HL-60 (cell line): ENCODE data around the gene PPP1R13L.

Experiments used
- DNase-seq, 2 experiments: peaks; one replicate each; pipeline ENCODE4 v3.0.0-alpha.2; 2010 to 2020; ENCODE audit warnings: low read depth in 1 of 2, low spot score in 1 of 2
- H3K27ac ChIP-seq: fragments of 250-450 bp; sonication (Bioruptor Pico); replicated peaks from 2 replicates; pipeline ENCODE4 v1.5.1; 2020; ENCODE audit warnings: mild to moderate bottlenecking, moderate library complexity
- H3K27me3 ChIP-seq: fragments of 250-450 bp; sonication (Bioruptor Pico); 2 replicates; pipeline ENCODE4 v1.5.1; 2021; ENCODE audit warnings: mild to moderate bottlenecking, moderate library complexity; ENCODE audit not compliant: insufficient read depth, poor library complexity, severe bottlenecking
- H3K4me3 ChIP-seq: replicated peaks from 2 replicates; pipeline ENCODE4 v1.5.1; 2011; ENCODE audit warnings: mild to moderate bottlenecking, control low read depth, low read length; ENCODE audit not compliant: insufficient read depth
- CTCF ChIP-seq: IDR thresholded peaks from one replicate; pipeline ENCODE4 v1.5.1; 2011; ENCODE audit warnings: low read length, control low read depth, inconsistent platforms; ENCODE audit not compliant: insufficient read depth
- GABPA ChIP-seq: IDR thresholded peaks from 2 replicates; pipeline ENCODE4 v1.6.1; 2012; ENCODE audit warnings: low read depth
- POLR2AphosphoS5 ChIP-seq: IDR thresholded peaks from 2 replicates; pipeline ENCODE4 v1.6.1; 2012; ENCODE audit warnings: low read depth
- SPI1 ChIP-seq: IDR thresholded peaks from 2 replicates; pipeline ENCODE4 v1.6.1; 2012; ENCODE audit warnings: low read depth, mild to moderate bottlenecking, borderline replicate concordance
- TF ChIP-seq, protein P1 (sequence below): IDR thresholded peaks from 2 replicates; pipeline ENCODE4 v1.6.1; 2012; ENCODE audit warnings: low read depth; ENCODE audit not compliant: insufficient replicate concordance

Gene PPP1R13L

GRCh38 chr19:45428384-45429231 is 23.7 kb upstream of the PPP1R13L start:
- Histone ChIP-seq H3K27ac (no peak overlapping the region), H3K27me3 (no peaks in the 10 kb centered on the region), H3K4me3 (peak overlapping the region; percentile 51)
- no peak for DNase-seq
- TF ChIP-seq GABPA (no peak), POLR2AphosphoS5 (no peak), CTCF (peak; percentile 3), SPI1 (no peak)
- TF ChIP-seq, protein P1, sequence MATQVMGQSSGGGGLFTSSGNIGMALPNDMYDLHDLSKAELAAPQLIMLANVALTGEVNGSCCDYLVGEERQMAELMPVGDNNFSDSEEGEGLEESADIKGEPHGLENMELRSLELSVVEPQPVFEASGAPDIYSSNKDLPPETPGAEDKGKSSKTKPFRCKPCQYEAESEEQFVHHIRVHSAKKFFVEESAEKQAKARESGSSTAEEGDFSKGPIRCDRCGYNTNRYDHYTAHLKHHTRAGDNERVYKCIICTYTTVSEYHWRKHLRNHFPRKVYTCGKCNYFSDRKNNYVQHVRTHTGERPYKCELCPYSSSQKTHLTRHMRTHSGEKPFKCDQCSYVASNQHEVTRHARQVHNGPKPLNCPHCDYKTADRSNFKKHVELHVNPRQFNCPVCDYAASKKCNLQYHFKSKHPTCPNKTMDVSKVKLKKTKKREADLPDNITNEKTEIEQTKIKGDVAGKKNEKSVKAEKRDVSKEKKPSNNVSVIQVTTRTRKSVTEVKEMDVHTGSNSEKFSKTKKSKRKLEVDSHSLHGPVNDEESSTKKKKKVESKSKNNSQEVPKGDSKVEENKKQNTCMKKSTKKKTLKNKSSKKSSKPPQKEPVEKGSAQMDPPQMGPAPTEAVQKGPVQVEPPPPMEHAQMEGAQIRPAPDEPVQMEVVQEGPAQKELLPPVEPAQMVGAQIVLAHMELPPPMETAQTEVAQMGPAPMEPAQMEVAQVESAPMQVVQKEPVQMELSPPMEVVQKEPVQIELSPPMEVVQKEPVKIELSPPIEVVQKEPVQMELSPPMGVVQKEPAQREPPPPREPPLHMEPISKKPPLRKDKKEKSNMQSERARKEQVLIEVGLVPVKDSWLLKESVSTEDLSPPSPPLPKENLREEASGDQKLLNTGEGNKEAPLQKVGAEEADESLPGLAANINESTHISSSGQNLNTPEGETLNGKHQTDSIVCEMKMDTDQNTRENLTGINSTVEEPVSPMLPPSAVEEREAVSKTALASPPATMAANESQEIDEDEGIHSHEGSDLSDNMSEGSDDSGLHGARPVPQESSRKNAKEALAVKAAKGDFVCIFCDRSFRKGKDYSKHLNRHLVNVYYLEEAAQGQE, result no peak

GRCh38 chr19:45424191-45425058 is 19.6 kb upstream of the PPP1R13L start:
- TF ChIP-seq SPI1 (peak; percentile 36; the same call in 1 of the 2 replicates), POLR2AphosphoS5 (no peak; the same call in 1 of the 2 replicates), GABPA (no peak; the same call in 1 of the 2 replicates), CTCF (no peak)
- TF ChIP-seq, protein P1, result no peak
- peak overlapping the region; percentile 86 for H3K27ac ChIP-seq
- DNase-seq, result peak; percentile 67 to 85
- H3K27me3 ChIP-seq, result no peaks in the 10 kb centered on the region
- peak overlapping the region; percentile 77 for H3K4me3 ChIP-seq

DNA sequence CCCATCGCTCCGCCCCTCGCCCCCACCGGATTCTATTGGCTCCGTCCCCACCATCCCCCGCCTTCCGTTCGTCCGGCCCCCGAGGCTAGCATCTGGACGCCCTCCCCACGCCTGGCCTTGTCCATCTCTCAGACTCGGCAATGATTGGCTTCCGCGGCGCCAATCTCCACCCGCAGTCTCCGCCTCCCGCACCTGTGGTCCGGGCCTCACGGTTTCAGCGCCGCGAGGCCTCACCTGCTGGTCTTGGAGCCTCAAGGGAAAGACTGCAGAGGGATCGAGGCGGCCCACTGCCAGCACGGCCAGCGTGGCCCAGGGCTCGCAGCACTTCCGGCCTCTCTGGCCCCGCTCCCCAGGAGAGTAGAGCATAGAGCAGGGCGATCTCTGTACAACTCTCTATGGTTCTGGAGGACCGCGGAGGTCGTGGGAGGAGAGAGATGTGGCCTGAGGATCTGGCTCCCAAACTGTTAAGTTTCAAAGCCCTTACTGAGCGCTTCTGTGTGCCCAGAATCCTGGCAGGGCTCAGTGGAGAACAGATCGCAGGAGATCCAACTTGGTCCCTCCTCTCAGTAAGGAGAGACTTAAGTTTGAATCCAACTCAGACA is 18.8 kb upstream of the PPP1R13L start, which contains the start of gene ERCC1:
Gene ERCC1 (minus strand): TSS at position 329 of the 602 bp plus-strand sequence. CDS start 543 bp downstream, outside the sequence.
- H3K4me3 ChIP-seq, result peak within 1 kb of the TSS; percentile 77
- peak; percentile 95 for DNase-seq
- H3K27me3 ChIP-seq, result no peaks in the 10 kb centered on the region
- H3K27ac ChIP-seq, result peak within 1 kb of the TSS; percentile 86
- TF ChIP-seq POLR2AphosphoS5 (peak; percentile 97), GABPA (peak; percentile 74), CTCF (no peak)
- TF ChIP-seq, protein P1, result peak; percentile 55
